AG08395 (cell line): ENCODE measurements around the gene GNG3.
A peak's percentile ranks its signal among the peaks of the same experiment; 100 is the strongest.
"Not testable (repeated sequence)": the region's sequence is repeated elsewhere in the genome, so short reads cannot be mapped to it uniquely, and the experiment has no call there.

ENCODE experiments used
- DNase-seq: peaks from one replicate; pipeline ENCODE4 v3.0.0; 2012; ENCODE audit warnings: mixed read lengths, low spot score

Gene GNG3

DNA sequence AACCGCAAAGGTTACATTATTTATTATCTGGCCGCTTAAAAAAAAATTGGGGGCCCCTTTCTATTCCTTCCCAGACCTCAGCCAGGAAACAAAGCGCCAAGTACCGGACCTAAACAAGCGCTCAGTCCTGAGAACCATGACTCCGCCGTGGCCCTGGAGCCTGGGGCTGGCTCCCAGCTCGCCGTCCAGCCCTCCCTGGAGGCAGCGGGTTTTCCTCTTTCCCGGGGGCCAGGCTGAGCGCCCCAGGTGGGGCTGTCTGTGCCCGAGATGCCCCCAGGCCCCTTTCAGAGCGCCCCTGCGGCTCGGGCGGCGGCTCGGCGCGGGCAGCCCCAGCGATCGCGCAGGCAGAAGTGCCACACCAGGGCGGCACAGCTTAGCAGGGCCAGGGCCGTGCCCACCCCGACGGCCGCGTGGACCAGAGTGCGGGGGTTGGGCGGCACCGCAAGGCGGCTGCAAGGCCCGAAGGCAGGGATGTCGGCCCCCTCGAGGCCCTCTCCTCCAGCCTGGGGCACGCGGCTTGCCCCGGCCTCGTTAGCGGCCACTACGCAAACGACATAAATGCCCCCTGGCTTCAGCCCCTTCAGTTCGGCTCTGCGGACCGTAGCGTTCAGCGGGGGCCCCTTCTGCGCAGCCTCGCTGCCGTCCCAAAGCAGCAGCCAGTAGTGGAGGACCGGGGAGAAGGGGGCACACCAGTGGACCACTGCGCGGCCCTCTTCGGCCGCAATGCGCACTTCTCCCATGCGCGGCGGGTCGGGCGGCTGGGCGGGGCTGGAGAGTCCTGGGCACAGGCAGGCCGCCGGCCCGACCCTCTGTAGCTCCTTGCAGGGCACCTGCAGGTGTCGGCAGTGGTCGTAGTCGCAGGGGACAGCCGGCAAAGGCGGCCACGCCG lies 19.7 kb upstream of the GNG3 start:
- no peak for DNase-seq

GRCh38 chr11:62688491-62688890 lies 19.0 kb upstream of the GNG3 start:
- no peak for DNase-seq

DNA sequence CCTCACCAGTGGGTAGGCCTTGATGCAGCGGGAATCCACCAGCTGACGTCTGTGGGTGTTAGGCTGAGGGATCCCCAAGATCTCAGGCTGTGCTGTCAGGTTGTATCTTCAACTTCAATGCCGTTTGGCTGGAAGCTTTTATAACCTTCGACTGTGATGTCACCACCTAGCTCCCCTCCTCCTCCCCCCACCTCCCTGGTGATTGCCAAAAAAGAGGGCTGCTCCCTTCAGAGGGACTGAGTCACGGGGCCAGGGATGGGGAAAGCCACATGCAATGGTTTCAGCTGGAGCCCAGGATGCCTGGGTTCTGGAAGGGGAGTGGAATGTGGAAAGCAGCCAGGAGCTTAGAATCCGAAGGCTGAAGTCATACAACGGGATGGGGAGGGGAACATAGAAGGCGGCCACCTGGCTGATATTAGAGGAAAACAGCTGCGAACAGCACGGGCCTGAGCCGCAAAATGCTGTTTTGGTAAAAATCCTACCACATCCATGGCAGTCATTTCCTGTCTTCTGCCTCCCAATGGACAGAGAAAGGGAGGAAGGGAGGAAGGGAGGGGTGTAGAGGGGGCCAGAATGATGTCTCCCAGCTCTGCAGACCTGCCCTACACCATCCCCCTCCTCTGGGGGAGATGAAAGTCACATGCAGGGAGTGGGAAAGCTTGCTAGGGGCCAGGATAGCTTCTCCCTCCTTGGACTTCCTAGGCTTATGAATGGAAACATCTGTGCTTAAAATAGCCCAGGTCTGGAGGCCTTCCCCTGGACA lies 17.9 kb upstream of the GNG3 start, which contains the start of gene LRRN4CL:
LRRN4CL (minus strand) TSS at position 110 of the 763 bp plus-strand sequence. CDS start 1,022 bp downstream, outside the sequence.
- DNase-seq, result peak; percentile 98

- DNase-seq, result not testable (repeated sequence)
Measured at GRCh38 chr11:62693624-62694023, 13.9 kb upstream of the GNG3 start.

GRCh38 chr11:62694455-62695167 lies 12.9 kb upstream of the GNG3 start:
- DNase-seq, result peak; percentile 83

DNA sequence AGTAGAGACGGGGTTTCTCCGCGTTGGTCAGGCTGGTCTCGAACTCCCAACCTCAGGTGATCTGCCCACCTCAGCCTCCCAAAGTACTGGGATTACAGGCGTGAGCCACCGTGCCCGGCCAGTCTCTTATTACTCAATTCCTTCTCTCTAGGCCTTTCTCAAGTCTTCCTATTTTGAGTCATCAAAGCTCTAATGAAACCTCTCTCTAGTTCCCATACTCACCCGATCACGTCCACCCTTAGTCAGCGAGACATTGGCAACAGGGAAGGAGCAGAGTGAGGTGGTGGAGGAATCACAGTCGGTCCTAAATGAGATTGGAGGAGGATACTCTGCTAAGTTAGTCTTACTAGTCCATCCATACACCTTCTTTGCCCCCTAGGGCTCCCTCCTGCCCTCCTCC lies 5.2 kb upstream of the GNG3 start:
- DNase-seq, result no peak

DNA sequence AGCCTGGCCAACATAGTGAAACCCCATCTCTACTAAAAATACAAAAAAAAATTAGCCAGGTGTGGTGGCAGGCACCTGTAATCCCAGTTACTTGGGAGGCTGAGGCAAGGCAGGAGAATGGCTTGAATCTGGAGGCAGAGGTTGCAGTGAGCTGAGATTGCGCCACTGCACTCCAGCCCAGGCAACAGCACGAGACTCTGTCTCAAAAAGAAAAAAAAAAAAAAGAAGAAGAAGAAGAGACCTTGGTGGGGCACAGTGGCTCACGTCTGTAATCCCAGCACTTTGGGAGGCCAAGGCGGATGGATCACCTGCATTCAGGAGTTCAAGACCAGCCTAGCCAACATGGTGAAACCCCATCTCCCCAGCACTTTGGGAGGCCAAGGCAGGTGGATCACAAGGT lies 3.6 kb upstream of the GNG3 start:
- DNase-seq, result not testable (repeated sequence)

GRCh38 chr11:62705413-62705812 lies 2.1 kb upstream of the GNG3 start:
- DNase-seq, result no peak

GRCh38 chr11:62705880-62706849 lies 1.3 kb upstream of the GNG3 start:
- peak; percentile 96 for DNase-seq

DNA sequence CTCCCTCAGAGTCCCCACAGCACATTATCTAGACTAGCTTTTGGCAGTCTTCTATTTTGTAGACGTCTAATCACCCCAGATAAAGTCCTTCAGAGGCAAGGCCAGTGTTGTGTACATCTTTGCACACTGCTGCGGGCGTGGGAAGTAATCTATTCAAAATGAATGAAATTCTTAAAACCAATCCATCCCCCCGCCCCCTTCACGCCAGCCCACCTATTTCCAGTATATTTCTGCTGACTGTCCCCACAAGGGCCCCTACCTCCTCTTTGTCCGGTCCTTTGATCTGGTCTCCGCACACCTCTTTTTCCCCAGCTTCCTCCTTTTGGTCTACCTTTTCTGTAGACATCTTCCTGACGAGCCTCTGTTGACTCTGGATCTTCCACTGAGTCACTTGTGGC lies 627 bp upstream of the GNG3 start:
- DNase-seq, result no peak

DNA sequence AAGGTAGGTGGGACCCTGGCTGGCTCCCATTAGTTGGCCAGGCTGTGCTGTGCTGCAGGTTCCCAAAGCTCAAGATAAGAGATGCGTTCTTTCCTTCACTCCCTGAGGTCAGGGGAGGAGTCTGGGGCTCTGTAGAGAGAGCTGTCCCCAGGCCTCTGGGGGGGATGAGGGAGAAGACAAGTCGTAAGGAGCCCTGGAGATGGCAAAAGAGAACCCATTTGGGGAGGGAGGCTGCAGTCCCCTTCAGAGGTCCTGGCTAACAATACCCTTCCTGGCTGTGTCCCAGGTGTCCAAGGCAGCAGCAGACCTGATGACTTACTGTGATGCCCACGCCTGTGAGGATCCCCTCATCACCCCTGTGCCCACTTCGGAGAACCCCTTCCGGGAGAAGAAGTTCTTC lies 916 bp downstream of the GNG3 start:
- no peak for DNase-seq

GRCh38 chr11:62708793-62709192 lies 1.3 kb downstream of the GNG3 start:
- no peak for DNase-seq

- peak; percentile 95 for DNase-seq
Measured at GRCh38 chr11:62709247-62710000, 1.9 kb downstream of the GNG3 start.

GRCh38 chr11:62710001-62710345 lies 2.5 kb downstream of the GNG3 start:
- peak; percentile 33 for DNase-seq

- DNase-seq, result no peak
Measured at GRCh38 chr11:62712276-62712812, 4.9 kb downstream of the GNG3 start.

- no peak for DNase-seq
Measured at GRCh38 chr11:62712861-62713260, 5.4 kb downstream of the GNG3 start.

DNA sequence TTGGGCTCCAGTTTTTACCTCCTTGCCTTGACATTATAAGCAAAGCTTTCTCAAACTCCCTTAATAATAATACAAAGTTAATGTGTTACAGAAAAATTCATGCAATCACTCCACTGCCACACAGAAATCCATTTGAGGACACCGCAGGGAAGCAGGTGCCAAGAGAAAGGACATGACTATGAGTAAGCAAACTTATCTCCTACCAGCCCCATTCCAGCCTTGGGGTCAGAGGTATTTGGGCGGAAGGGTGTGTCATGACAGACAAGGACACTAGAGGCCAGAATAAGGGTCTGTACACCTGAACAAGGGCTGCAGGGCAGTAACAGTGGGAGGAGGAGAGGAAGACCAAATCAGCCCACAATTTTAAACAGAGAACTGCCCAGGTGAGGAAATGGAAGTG lies 5.9 kb downstream of the GNG3 start:
- DNase-seq, result no peak

DNA sequence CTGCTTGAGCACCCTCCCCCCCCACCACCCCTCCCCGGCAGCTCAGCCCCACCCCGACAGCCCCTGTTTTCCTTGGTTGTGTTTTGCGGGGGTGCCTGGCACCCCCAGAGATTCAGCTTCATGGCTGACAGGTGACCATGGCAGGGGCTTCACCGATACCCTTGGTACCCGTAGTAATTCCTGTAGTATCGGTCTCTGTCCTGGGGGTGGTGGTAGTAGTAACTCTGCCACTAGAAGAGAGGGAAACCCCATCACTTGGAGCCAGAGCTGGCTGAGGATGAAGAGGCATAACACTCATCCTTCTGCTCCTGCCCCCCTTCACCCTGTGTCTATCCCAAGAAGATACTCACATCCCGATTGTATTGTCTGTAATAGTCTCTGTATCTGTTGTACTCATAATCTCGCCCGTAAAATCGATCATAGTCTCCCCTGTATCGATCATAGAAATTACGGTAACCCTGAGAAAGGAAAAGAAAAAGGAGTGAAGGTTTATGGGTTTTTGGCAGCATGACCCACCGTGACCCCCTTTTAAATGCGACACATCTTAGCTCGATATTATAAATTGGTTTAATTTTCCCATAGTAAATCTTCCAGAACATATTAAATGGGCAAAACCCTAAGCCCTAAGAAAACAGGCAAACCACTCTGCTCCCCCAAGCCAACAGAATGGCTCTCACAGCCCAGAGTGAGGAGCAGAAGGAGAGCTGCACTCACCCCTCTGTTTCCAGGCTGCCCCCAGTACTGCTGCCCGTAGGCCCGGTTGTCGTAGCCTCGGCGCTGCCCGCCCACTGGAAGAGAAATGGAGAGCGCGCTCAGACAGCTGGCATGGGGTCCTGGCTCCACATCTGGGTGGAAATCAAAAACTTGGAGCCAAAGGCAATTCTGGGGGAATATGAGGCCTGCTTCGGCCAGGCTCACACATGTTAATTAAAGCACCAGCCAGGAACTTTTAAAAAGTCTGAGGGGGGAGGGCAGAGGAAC lies 8.0 kb downstream of the GNG3 start:
- no peak for DNase-seq

DNA sequence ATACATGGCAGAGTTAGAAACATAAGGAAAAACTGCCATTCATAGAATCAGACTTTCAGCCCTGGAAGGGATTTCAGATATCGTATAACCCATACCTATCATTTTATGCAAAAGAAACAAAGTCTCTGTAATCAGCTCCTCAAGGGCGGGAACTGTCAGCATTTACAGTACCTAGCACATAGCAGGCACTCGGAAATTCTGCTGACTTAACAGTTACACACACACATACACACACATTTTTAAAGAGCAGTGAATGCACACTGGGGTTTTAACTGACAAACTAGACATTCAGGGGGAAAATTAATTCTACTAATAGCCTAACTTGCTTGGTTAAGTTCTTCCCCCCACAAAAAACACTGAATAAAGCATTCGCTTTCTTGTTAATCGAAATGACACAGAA lies 8.7 kb downstream of the GNG3 start:
- no peak for DNase-seq
